ENCODE results near the gene OTOG. TPM values are rescaled to one million over a fixed set of nuclear protein-coding genes. Genes with fewer than 3 reads are reported as not detected.

Gene OTOG
- total and polyA plus RNA-seq, 2 donors (not counting 3 experiments of a cell fraction or from before 2014, with no cell fraction given), result not detected

- H3K79me2 ChIP-seq (ENCODE audit: control insufficient read depth, insufficient read depth, low read length), result no peaks in the 10 kb centered on the region
- no peak for DNase-seq (ENCODE audit: low read depth, low spot score)
- no peaks in the 10 kb centered on the region for H4K20me1 ChIP-seq (replicated peaks; ENCODE audit: control insufficient read depth, extremely low read depth, insufficient read depth, low read length)
- no peak overlapping the region for H3K4me3 ChIP-seq (replicated peaks in 1 of 3; ENCODE audit: insufficient read depth in 1 of 3, low read depth in 1 of 3, low read length in 3 of 3)
- H3K27me3 ChIP-seq (ENCODE audit: control insufficient read depth in 2 of 2, insufficient read depth in 2 of 2, low read length in 2 of 2), result peaks cover 0 to 2% of the 10 kb centered on the region in 2 experiments
- dilution Hi-C loops (cut with MboI; ENCODE audit: extremely low pct_ligation_motif_present, low sequenced_read_pairs) (no loop called here), intact Hi-C loops (cut with micrococcal nuclease) (no loop called here)
- H3K36me3 ChIP-seq (ENCODE audit: control insufficient read depth in 2 of 2, extremely low read depth in 1 of 2, insufficient read depth in 2 of 2, low read length in 2 of 2), result no peaks in the 10 kb centered on the region
- no peak for FAIRE-seq
- TF ChIP-seq, protein P1, sequence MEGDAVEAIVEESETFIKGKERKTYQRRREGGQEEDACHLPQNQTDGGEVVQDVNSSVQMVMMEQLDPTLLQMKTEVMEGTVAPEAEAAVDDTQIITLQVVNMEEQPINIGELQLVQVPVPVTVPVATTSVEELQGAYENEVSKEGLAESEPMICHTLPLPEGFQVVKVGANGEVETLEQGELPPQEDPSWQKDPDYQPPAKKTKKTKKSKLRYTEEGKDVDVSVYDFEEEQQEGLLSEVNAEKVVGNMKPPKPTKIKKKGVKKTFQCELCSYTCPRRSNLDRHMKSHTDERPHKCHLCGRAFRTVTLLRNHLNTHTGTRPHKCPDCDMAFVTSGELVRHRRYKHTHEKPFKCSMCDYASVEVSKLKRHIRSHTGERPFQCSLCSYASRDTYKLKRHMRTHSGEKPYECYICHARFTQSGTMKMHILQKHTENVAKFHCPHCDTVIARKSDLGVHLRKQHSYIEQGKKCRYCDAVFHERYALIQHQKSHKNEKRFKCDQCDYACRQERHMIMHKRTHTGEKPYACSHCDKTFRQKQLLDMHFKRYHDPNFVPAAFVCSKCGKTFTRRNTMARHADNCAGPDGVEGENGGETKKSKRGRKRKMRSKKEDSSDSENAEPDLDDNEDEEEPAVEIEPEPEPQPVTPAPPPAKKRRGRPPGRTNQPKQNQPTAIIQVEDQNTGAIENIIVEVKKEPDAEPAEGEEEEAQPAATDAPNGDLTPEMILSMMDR (IDR thresholded peaks at IDR 0.05; ENCODE audit: extremely low read depth in 1 of 2, insufficient read depth in 1 of 2, low read depth in 1 of 2, low read length in 2 of 2), result no peak
- TF ChIP-seq FOS (IDR thresholded peaks at IDR 0.05; ENCODE audit: borderline replicate concordance, insufficient read depth, low read length) (no peak), POLR2AphosphoS5 (IDR thresholded peaks at IDR 0.05; ENCODE audit: insufficient read depth, low read depth, low read length) (no peak), MYC (IDR thresholded peaks at IDR 0.05; ENCODE audit: low read depth, low read length) (no peak)
- H3K4me1 ChIP-seq (ENCODE audit: control insufficient read depth, extremely low read depth, insufficient read depth, low read length), result no peaks in the 10 kb centered on the region
- no peak overlapping the region for H3K9ac ChIP-seq (replicated peaks; ENCODE audit: extremely low read depth, insufficient read depth, low read length)
- no TSS peak for BruUV-seq (replicated peaks)
- no peak overlapping the region for H3K4me2 ChIP-seq (ENCODE audit: insufficient read depth, low read length)
- ChIA-PET POLR2A (no interaction called here), CTCF (no interaction called here)
- H2AFZ ChIP-seq (ENCODE audit: low read depth, low read length), result no peak overlapping the region
- no peaks in the 10 kb centered on the region for H3K9me1 ChIP-seq (replicated peaks; ENCODE audit: control insufficient read depth, extremely low read depth, insufficient read depth, low read length)
- H3K27ac ChIP-seq (ENCODE audit: insufficient read depth, low read depth, low read length), result no peak overlapping the region
- no peaks in the 10 kb centered on the region for H3K9me3 ChIP-seq (replicated peaks; ENCODE audit: control insufficient read depth, insufficient read depth, low read length)
Observed at GRCh38 chr11:17563961-17564686, 17.1 kb downstream of the OTOG start.

DNA sequence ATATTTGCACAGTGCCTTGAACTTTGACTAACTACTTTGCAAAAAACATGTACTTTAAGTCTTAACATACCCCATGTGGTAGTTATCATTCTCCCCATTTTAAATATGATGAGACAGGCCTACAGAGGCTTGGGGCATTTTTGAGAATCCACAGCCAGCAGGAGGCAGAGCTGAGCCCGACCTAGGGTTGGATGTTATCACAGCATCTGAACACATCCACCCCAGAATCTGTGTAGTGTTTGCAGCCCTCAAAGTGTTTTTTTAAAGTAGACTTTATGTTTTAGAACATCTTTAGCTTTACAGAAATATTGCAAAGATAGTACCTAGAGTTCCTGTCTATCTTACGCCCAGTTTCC lies 17.6 kb downstream of the OTOG start:
- dilution Hi-C loops (cut with MboI; ENCODE audit: extremely low pct_ligation_motif_present, low sequenced_read_pairs), result no loop called here
- POLR2A ChIA-PET, result no interaction called here
- H3K4me3 ChIP-seq (replicated peaks in 1 of 3; ENCODE audit: insufficient read depth in 1 of 3, low read depth in 1 of 3, low read length in 3 of 3), result no peak overlapping the region

More for the DNA sequence above, 17.6 kb downstream of the OTOG start:
- intact Hi-C loops (cut with micrococcal nuclease), result no loop called here
- CTCF ChIA-PET, result no interaction called here
- Histone ChIP-seq H3K4me2 (ENCODE audit: insufficient read depth, low read length) (no peak overlapping the region), H3K9me3 (replicated peaks; ENCODE audit: control insufficient read depth, insufficient read depth, low read length) (no peaks in the 10 kb centered on the region), H3K27ac (ENCODE audit: insufficient read depth, low read depth, low read length) (no peak overlapping the region), H3K9me1 (replicated peaks; ENCODE audit: control insufficient read depth, extremely low read depth, insufficient read depth, low read length) (no peaks in the 10 kb centered on the region), H4K20me1 (replicated peaks; ENCODE audit: control insufficient read depth, extremely low read depth, insufficient read depth, low read length) (no peaks in the 10 kb centered on the region), H2AFZ (ENCODE audit: low read depth, low read length) (no peak overlapping the region), H3K27me3 (ENCODE audit: control insufficient read depth in 2 of 2, insufficient read depth in 2 of 2, low read length in 2 of 2) (peaks cover 0 to 3% of the 10 kb centered on the region in 2 experiments), H3K9ac (replicated peaks; ENCODE audit: extremely low read depth, insufficient read depth, low read length) (no peak overlapping the region), H3K79me2 (ENCODE audit: control insufficient read depth, insufficient read depth, low read length) (no peaks in the 10 kb centered on the region), H3K4me1 (ENCODE audit: control insufficient read depth, extremely low read depth, insufficient read depth, low read length) (no peaks in the 10 kb centered on the region), H3K36me3 (ENCODE audit: control insufficient read depth in 2 of 2, extremely low read depth in 1 of 2, insufficient read depth in 2 of 2, low read length in 2 of 2) (no peaks in the 10 kb centered on the region)
- DNase-seq (ENCODE audit: low read depth, low spot score) (no peak), FAIRE-seq (no peak)
- TF ChIP-seq, protein P1 (IDR thresholded peaks at IDR 0.05; ENCODE audit: extremely low read depth in 1 of 2, insufficient read depth in 1 of 2, low read depth in 1 of 2, low read length in 2 of 2), result peak; percentile 12 to 17
- no peak for TF ChIP-seq GATA2 (IDR thresholded peaks at IDR 0.05; ENCODE audit: insufficient read depth, insufficient read length, low read depth, low read length)
- BruUV-seq (replicated peaks), result no TSS peak

Data from endothelial cell of umbilical vein (primary cell).